Embryonic facial prominence (tissue), 1 donor: ENCODE data around the gene OR52E4.

Experiments used
- DNase-seq: peaks from one replicate; pipeline ENCODE4 v3.0.0-alpha.2; 2016; ENCODE audit errors: extremely low spot score

The OR52E4 gene

DNA sequence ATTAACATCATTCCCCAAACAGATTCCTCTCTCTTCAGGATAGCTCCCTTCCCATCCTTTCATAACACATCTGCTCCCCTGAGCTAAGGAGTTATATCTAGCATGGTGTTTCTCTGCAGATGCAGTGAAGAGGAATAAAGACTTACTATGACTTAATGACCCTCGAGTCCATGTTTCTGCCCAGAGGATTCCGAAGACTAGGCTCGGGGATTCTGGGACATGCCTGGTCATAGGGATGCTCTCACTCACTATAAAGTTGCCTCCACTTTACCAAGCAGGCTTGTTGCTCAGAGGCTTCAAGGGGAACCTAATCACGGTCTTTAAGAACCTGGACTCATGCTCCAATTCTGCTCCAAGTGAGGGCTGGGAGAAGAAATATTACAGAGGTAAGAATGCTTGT is at the start of gene OR52E4:
TSS of gene OR52E4 (plus strand) at position 301 of the 400 bp plus-strand sequence. CDS start 3,664 bp downstream, outside the sequence.
- DNase-seq, result no peak

GRCh38 chr11:5831196-5831829 is 49.1 kb upstream of the OR52E4 start:
- no peak for DNase-seq

GRCh38 chr11:5833446-5833845 is 47.0 kb upstream of the OR52E4 start:
- no peak for DNase-seq

GRCh38 chr11:5837695-5838094 is 42.7 kb upstream of the OR52E4 start:
- DNase-seq, result no peak

- DNase-seq, result no peak
Observed at GRCh38 chr11:5841797-5842196, 38.6 kb upstream of the OR52E4 start, which contains the start of gene OR52E6. Gene OR52E6 (minus strand): TSS chr11:5841897. CDS start chr11:5841897, 0 bp downstream.

DNA sequence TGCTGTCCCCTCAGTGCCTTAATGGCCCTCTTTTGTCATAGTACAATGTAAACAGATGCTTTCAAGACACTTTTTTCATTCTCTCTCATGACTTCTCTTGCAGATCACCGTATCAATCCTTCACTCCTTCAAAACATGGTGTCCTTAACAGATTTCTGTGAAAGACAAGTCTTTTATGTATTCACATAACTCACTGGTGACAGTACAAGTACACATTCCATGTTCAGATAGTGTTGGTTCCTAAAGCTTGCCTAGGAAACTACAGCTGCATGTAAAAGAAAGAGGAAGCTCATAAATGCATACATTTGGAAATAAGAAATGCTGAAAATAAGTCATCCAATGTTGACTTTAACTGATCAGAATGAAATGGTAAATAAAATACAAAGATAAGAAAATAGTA is 33.7 kb upstream of the OR52E4 start:
- DNase-seq, result no peak

- DNase-seq, result no peak
Observed at GRCh38 chr11:5847711-5848110, 32.7 kb upstream of the OR52E4 start.

GRCh38 chr11:5851002-5851401 is 29.4 kb upstream of the OR52E4 start:
- no peak for DNase-seq

DNA sequence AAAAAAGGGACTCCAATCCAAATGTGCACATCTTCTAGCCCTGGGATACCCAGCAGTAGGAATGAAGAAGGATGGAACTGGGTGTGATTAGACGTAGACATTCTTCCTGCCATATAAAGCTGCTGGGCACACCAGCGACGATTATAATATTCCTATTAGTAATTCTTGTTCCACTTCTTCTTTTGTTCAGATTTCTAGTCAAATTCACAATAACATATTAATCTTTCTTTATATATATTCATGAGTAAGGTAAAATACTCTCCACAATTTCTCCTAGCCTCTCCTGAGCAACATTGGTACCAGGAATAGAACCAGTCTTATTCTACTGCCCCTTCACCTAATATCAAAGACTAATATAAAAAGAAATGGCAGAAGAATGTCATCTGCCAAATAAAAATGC is 22.8 kb upstream of the OR52E4 start, which contains the start of gene OR52E8:
TSS of gene OR52E8 (minus strand) at position 101 of the 400 bp plus-strand sequence. CDS start at position 101, 0 bp downstream.
- no peak for DNase-seq

DNA sequence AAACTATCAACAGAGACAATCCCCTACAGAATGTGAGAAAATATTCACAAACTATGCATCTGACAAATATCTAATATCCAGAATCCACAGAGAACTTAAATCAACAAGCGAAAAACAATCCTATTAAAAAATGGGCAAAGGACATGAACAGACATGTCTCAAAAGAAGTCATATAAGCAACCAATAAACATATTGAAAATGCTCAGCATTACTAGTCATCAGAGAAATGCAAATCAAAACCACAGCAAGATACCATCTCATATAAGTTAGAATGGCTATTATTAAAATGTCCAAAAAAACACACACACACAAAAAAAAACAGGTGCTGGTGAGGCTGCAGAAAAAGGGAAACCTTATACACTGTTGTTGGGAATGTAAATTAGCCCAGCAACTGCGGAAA is 14.6 kb upstream of the OR52E4 start:
- no peak for DNase-seq

DNA sequence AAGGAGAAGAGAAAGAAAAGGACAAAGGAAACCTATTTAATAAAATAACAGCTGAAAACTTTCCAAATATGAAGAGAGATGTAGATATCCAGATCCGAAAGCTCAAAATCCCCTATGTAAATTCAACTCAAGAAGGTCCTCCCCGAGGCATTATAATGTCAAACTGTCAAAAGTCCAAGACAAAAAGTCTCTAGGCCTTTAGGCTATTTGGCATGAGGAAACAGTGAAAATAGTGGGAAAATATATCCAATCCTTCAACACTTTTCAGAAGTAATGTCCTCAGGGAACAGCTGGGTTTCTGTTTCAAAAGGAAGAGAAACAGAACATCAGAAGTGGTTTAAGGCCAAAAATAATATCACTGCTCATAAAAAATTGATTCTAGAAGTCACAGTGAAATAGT is 1.9 kb upstream of the OR52E4 start:
- DNase-seq, result no peak

DNA sequence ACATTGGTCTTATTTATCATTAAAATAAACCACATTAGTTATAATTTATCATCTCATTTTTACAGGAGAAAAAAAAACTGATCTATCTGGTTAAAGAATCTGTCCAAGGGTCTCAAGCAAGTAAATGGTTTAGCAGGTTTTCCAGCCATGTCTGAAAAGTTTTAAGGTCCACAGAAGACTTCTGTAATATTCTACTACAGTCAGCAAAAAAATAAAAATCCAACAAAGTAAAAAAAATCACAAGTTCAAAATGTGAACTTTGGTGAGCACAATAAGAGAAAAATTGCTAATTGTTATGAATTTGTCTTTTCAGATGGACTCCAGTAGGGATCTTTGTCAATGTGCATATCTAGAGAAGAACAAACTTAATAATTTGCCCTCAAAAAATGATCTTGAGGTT is 1.3 kb downstream of the OR52E4 start:
- no peak for DNase-seq

GRCh38 chr11:5887172-5887571 is 6.7 kb downstream of the OR52E4 start:
- no peak for DNase-seq

DNA sequence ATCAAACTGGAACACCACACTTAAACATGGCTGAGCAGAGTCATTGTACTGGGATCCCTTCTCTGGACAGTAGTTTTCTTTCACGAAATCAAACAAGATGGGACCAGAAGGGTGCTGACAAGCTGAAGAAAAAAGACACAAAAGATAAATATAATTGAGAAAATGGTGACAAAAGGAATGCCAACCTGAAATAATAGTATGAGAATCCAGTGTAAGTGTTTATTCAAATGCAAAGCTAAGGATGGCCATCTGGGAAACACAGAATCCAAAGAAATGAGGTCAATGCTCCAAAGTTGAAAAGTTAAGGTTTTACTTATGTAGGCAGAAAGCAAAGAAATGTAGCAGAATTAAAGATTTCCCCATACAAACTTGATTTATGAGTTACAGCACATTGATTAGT is 7.2 kb downstream of the OR52E4 start:
- DNase-seq, result no peak

GRCh38 chr11:5891216-5891800 is 10.9 kb downstream of the OR52E4 start:
- no peak for DNase-seq

DNA sequence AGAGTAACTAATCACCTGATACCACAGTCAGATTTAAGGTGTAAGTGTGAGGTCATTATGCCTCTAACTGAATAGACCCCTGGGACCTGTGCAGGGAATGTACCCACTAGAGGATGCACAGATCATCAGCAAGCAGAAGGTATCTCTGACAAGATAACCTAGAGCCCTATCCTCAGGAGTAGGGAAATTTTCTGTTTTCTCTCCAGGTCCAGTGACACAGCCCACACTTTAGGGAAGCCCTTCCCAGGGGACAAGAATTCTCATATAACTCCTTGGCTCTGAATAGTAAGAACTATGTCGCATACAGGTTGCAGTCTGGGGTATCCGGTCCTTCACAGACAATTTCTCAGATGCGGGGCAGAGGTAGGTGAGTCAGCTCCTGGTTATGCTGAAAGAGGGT is 12.5 kb downstream of the OR52E4 start, which contains the start of gene OR52E5:
TSS of gene OR52E5 (plus strand) at position 301 of the 400 bp plus-strand sequence. CDS start 7,569 bp downstream, outside the sequence.
- DNase-seq, result no peak

- DNase-seq, result no peak
Observed at GRCh38 chr11:5899534-5899933, 19.1 kb downstream of the OR52E4 start.

GRCh38 chr11:5910540-5910939 is 30.1 kb downstream of the OR52E4 start:
- no peak for DNase-seq

GRCh38 chr11:5922749-5923426 is 42.5 kb downstream of the OR52E4 start:
- DNase-seq, result no peak

DNA sequence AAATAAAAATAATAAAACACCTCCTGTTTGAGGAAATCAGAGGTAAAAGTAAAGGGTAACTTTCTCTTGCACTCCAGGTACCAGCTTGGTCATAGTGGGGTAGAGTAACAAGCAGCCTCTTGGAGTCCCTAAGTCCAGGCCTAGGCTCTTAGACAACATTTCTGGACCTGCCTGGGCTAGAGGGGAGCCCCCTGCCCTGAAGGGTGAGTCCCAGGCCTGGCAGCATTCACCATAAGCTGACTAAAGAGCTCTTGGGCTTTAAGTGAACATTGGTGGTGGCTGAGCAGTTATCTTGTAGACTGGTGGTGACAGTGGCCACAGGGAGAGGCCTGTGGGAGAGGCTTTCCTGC is 43.0 kb downstream of the OR52E4 start:
- no peak for DNase-seq

DNA sequence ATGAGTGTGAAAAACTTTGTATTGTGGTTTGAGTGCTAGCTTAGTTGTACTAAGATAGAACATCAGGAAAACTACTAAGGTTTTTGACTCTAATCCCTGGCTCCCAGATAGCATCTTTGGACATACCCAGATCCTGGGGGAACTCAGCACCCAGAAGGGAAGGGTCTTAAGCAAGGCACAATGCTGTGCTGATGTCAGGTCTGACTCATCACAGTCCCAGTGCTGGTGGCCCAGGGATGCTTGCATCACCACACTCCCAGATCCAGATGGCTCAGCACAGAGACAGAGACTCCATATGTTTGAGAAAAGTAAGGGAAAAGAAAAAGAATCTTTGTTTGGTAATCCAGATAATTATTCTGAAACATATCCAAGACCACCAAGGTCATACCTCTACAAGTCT is 43.4 kb downstream of the OR52E4 start:
- DNase-seq, result no peak

DNA sequence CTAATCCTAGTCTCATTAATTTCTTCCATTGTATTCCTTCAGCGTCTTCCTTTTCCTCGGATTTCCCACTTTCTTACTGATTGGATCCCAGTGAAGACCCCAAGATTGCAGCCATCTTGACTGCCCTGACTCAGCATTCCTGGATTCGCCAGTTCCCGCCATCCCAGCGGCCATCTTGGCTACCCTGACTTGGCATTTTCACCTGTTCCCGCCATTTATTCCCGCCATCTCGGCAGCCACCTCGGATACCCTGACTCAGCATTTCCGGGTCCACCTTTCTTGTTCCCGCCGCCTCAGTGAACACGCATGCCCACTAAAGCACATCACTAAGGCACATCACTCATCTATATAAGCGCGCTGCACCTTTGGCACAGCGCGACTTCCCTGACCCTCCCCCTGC is 47.8 kb downstream of the OR52E4 start:
- no peak for DNase-seq

GRCh38 chr11:5928811-5929210 is 48.4 kb downstream of the OR52E4 start:
- no peak for DNase-seq
